Left colon (tissue), 2 donors: ENCODE measurements around the gene ZDHHC18. TPM values are rescaled to one million over a fixed set of nuclear protein-coding genes. Genes with fewer than 3 reads are reported as not detected.
"Not testable (repeated sequence)": the region's sequence is repeated elsewhere in the genome, so short reads cannot be mapped to it uniquely, and the experiment has no call there.

Experiments
- ATAC-seq: fragments of 200-7000 bp; cut with Tn5 transposase; one replicate; pipeline ENCODE4 v1.9.1; 2020; ENCODE audit warnings: mild to moderate bottlenecking, moderate library complexity
- DNase-seq, 2 donors: peaks; one replicate each; pipeline ENCODE4 v3.0.0-alpha.2; 2020
- intact Hi-C, 2 donors: fragments of 100-400 bp; cut with DNase I in 1 of 2; cut with micrococcal nuclease in 1 of 2; formaldehyde crosslinking; loops; one replicate each; pipeline versions ENCODE4 v1.11.2 to v1.14.0; 2022; cut with DNase I, micrococcal nuclease
- total RNA-seq, 2 donors: library from RNA; stranded (reverse); fragmentation: NEBNext Ultra II Directional; extraction: Animal tissue kit (Norgen Biotek cat#: 25700); gene quantifications; one replicate each; pipeline ENCODE4 v1.2.1, GENCODE V29; 2021
- donor health status: DM: no; HTN: no; CAD: no.
- donor health status: DM: yes; HTN: yes; CAD: no.

Gene ZDHHC18
- total RNA-seq, 2 donors from 2014 or later: 22.2 to 25.8 TPM

DNA sequence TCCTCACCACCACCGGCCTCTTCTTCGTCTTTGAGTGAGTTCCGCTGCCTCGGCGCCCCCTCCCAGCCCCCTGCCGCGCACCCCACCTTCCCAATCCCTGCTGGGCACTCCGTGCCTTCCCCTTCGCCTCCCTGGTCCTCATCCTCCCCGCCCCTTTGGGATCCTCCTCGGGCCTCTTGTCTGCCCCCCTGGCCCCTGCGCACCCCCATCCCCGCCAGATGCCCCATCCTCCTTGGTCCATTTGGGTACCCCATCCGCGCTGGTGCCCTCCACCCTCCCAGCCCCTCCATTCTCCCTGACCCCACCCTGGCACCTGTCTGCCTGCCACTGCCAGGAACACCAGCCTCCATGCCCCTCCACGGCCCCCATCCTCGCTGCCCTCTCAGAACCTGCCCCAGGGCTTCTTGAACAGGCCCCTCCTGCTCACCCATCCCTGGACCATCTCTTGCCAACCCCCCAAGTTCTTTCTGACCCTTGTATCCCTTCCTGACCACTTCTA is 667 bp downstream of the ZDHHC18 start:
- ATAC-seq: peak; percentile 1
- DNase-seq: no peak
- intact Hi-C loops: no loop called here

DNA sequence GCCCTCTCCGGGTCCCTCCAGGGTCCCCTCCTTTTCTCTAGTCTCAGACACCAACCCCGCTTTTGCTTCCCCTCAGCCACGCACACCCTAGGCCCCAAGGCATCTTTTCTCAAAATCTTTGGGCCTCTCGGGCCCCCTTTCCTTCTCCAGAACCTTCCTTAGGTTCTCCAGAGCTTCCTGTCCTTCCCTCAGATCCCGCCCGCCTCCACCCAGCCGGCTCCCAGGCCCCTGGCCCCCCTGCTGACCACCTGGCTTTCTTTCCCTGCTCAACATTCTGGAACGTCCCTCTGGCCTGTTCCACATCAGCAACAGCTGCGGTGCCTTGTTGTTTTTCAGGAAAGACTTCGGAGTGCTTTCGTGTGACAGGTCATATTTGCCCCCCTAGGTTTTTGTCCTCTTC is 1.2 kb downstream of the ZDHHC18 start:
- ATAC-seq (no peak), DNase-seq (no peak)
- intact Hi-C loops: no loop called here

DNA sequence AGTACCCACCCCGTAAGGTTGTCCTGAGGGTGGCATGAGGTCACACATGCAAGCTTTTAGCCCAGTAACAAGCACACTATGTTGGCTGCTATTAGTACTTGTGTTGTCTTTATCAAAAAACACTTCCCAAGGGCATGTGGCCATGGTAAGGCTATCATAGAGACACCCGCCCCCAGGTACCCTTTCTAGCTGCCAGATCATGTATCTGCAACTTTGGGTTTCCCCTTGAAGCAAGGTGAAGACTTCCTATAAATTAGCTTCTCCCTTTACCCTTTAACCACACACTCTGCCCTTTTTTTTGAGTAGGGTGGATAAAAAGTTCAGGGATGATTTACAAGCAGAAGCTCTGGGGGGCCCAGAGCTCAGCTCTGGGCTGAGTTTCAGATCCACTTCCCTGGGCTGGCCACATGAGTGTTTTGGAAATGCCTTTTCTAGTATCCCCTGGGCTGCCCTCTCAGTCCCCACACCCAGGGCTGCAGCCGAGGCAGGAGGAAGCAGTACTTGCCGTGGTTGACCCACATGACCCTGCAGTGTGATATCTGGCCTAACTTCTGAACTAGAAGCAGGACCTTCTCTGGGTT is 2.0 kb downstream of the ZDHHC18 start:
- intact Hi-C loops: no loop called here
- no peak for ATAC-seq
- DNase-seq: no peak

DNA sequence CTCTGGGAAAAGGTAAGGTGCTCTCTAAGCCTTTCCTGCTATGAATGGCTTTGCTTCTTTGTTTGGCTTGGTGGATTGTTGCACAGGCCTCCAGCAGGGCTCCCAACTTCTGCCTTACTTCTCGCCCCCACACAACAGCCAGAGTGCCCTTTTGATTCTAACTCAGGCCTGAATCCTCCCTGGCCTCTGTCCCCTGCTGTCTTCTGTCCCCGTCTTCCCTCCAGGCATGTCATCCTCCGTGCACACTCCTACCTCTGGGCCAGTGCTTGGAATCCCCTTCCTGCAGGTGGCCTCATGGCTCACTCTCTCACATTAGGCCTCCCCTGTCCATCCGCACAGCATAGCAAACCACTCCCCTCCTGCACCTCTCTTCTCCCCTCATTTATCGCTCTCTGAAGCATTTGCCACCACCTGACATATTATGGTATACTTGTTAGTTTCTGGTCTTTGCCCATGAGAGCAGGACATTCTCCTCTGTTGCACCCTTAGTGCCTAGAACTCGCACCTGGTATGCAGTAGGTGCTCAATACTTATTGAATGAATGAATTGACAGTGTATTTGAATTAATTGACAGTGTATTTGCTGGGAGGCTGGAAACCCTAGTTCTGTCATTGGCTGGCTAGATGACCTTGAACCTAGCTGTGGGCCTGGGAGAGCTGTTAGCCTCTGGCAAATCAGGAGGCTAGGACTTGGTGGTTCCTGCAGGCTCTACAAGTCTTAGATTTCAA is 2.9 kb downstream of the ZDHHC18 start:
- intact Hi-C loops: no loop called here
- ATAC-seq (no peak), DNase-seq (no peak)

DNA sequence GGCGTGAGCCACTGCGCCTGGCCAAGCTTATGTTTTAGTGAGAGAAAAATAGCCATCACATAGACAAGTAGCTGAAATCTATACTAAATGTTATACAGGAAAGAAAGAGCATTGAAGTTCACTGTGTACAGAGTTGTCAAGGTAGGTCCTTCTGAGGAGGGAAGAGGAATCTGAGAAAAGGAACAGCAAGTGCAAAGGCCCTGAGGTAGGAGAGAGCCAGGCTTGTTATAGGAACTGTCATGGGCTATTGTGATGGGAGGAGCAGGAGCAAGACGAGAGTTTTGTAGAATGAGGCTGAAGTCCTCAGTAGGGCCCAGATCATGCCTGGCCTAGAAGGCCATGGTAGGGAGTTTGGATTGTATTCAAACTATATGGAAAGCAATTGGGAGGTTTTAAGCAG is 4.6 kb downstream of the ZDHHC18 start:
- intact Hi-C loops: no loop called here
- no peak for ATAC-seq
- no peak for DNase-seq

DNA sequence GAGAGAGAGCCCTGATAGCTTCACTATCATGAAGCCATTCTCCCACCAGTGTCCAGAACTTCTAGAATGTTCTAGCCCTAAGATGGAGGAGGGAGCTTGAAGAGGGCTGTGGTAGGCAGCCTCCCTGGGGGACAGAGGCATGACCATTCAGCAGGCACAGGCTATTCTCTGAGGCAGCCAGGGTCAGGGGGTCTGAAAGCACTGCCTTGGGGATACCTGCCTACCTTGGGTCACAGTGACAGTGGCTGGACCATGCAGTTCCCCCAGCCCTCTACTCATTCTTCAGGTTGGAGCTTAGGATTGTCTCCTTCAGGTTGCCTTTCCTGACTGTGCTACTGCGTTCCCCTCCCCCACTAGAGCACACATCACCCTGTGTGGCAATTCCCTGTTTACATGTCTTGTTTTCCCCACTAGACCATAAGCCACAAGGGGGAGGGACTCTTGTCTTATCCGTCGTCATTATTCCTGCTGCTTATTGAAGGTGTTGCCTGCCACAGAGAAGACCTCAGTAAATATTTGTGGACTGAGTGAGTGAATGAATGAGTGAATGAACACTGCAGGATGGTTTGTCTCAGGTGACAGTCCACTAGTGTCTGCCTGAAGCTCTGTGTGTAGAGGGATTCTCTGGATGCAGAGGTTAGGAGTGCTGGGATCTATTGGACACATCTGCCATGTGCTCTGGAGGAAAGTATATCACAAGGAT is 5.2 kb downstream of the ZDHHC18 start:
- DNase-seq (no peak), ATAC-seq (no peak)

DNA sequence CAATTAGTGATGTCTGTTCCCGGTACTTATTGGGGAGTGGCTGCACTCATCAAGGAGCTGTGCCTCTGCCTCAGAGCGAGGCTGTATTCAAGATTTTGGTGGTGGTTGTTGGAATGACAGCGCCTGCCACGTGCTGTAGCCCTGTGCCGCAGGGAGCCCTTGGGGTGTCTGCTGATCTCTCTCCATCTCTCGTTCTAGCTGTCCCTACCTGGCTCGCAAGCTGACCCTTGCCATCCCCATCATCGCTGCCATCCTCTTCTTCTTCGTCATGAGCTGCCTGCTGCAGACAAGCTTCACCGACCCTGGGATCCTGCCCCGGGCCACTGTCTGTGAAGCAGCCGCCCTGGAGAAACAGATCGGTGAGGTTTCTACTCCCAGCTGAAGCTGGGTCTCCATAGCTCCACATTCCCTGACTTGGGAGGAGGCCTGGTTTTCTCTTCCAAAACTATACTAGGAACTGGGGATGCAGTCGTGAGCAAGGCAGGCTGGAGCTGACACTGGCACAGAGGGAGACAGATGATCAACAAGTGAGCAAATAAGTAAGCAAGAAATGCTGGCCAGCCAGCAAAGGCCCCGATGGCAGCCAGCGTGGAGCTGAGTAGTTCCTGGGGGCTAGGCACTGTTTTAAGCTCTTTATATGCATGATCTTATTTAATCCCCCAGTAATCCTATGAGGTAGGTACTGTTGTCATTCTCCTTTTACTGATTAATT is 5.9 kb downstream of the ZDHHC18 start:
- DNase-seq (no peak), ATAC-seq (no peak)
- intact Hi-C loops: no loop called here

More for the DNA sequence above, 5.2 kb downstream of the ZDHHC18 start:
- intact Hi-C loops: no loop called here

DNA sequence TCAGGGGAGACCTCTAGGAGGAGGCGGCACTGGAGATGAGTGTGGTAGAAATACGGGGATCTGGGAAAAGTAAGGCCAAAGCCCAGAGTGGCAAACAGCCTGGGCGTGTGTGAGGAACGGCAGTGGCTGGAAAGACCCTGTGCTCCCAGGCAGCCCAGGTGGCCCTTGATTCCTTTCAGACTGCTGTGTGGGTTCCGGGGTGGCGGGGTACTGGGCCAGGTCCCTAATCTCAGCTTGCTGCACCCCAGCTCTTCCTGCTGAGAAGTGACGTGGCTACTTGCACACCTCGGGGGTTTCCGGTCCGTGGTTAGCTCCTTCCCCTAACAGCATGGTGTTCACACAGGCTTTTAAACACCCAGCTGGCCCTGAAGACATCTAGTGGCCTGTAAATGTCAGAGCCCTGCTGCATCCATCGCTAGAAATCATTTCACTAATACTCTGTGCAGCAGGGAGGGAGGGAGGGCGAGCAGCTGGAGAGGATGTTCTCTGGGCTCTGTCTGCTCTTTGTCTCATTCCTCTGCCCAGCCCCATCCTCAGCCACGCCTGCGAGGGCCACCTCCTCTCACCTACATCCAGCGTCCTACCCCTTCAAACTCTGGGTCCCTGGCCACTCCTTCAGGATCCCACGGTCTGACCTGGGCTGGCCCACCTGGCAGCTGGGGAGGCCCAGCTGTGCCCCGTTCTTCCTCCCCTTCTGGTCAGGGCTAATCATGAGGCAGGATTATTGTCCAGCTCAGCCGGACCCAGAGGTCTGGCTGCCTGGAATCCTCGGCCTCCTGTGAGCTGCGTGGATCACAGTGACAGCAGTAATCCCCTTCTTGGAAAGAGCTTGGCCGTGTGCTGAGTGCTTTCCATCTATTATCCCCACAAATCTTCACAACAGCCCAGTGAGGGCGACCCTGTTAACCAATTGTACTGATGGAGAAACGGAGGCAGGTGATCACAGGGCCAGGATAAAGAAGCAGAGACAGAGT is 7.2 kb downstream of the ZDHHC18 start:
- peak; percentile 66 to 71 for DNase-seq
- intact Hi-C loops: no loop called here
- ATAC-seq: peak; percentile 52

DNA sequence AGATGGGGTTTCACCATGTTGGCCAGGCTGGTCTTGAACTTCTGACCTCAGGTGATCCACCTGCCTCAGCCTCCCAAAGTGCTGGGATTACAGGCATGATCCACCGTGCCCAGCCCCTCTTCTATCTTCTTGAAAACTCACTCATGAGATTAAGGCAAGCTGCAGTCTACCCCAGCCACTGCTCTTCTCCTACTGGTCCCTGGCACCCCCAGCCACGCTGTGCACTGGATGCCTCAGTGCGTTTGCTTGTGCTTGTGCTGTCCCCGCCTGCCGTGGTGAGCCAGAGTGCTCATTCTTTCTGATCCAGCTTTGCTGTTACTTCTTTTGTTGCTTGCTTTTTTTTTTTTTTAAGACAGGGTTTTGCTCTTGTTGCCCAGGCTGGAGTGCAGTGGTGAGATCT is 11.2 kb downstream of the ZDHHC18 start:
- ATAC-seq, intact Hi-C loops, DNase-seq: not testable (repeated sequence)

DNA sequence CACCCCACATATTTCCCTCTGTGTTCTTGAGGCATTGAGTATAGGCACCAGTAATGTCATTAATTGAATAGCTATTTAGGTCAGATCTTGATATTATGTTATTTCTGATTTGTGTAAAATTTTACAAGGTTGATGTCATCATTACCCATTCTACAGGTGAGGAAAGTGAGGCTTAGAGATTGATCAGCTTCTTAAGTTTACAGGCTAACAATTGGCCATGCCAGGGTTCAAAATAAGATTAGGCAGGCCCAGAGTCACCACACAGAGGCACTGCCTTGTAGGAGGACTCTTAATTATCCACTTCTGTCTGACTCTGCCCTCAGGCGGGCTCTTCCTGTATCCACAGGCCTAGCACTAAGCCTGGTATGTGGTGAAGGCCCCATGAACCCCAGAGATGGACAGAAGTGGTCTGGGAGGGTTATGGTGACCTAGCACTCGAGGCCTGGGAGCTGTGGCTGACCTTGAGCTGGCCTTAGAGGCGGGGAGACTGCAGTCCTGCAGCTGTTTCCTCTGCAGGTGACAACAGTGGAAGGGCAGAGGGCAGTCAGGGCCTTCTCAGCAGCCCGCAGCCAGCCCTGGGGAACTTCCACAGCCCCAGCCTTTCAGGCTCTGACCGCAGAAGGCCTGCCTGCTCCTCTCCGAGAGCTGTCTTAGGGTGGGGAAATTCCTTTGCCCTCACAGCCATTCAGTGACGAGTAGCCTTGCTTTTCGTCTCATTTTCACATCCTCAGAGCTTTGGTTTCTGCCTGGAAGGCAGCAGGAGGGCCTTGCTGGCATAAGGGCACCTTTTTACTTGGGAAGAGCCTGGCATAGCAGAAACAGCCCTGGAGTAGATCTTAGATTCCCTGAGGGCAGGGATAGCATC is 12.2 kb downstream of the ZDHHC18 start:
- DNase-seq: peak; percentile 39 to 60
- peak; percentile 47 for ATAC-seq

DNA sequence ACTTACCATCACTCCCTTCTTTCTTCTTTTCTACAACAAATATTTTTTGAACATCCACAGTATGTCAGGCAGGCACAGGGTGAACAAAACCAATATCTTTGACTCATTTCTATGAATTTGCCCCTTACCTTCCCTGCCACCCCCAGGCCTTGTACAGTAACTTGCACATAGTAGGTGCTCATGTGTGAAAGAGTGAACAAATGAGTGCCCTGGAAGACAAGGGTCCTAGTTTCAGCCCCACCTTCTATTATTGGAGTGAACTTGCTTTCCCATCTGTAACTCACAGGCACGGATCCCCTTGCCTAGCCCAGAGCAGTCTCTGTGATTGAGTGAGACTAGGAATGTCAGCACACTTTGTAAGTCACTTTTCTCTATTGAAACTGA is 12.8 kb downstream of the ZDHHC18 start:
- ATAC-seq (no peak), DNase-seq (no peak)
- intact Hi-C loops: no loop called here

More for the DNA sequence above, 12.2 kb downstream of the ZDHHC18 start:
- intact Hi-C loops: no loop called here

DNA sequence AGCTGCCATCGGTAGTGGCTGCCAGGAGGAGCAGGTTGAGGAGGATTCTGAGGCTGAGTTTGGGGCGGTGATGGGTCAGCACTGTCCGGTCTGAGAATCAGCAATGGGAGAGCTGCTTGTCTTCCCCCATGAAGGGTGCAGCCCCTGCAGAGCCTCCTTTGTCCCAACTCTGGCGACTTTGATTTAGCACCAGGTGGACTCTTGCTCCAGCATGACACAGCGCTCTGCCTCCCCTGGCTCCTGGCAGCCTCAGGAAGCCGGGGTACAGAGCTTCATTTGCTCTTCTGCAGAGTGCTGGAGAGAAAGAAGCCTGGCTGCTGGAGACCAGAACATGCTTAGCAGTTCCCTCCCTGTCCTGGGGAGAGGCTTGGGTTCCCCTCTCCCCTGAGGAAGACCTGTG is 13.3 kb downstream of the ZDHHC18 start:
- ATAC-seq (no peak), DNase-seq (no peak)
- intact Hi-C loops: no loop called here

DNA sequence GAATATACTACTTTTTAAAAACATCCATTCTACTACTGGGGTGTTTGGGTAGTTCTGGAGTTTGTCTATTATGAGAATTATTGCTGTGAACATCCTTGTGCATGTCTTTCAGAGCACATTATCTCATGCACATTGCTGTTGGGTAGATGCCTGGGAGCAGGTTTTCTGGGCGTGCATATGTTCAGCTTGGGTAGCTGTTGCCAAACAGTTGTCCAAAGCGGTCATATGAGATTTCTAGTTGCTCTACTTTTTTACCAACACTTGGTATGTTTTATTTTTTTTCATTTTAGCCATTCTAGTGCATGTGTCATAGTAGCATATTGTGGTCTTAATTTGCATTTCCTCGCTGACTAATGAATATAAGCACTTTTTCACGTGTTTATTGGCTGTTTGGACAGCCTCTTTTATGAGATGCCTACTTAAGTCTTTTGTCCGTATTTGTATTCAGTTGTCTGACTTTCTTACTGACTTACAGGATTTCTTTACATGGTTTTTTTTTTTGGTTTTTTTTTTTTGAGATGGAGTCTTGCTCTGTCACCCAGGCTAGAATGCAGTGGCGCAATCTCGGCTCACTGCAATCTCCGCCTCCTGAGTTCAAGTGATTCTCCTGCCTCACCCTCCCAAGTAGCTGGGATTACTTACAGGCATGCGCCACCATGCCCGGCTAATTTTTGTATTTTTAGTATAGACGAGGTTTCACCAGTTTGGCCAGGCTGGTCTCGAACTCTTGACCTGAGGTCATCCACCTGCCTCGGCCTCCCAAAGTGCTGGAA is 18.1 kb downstream of the ZDHHC18 start:
- ATAC-seq (no peak), DNase-seq (no peak)
- intact Hi-C loops: no loop called here

DNA sequence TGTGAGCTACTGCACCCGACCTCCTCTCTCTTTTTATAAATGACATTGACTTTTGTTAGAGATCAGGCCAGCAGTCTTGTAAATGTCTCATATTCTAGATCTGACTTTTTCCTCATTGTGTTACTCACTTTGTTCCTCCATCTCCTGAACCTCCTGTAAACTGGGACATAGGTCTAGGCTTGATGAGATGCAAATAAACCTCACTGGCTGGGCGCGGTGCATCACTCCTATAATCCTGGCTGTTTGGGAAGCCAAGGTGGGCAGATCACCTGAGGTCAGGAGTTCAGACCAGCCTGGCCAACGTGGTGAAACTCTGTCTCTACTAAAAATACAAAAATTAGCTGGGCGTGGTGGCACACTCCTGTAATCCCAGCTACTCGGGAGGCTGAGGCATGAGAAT is 21.3 kb downstream of the ZDHHC18 start:
- intact Hi-C loops: not testable (repeated sequence)
- peak in 1 of 2 donors; percentile 51 for DNase-seq
- ATAC-seq: peak; percentile 52

DNA sequence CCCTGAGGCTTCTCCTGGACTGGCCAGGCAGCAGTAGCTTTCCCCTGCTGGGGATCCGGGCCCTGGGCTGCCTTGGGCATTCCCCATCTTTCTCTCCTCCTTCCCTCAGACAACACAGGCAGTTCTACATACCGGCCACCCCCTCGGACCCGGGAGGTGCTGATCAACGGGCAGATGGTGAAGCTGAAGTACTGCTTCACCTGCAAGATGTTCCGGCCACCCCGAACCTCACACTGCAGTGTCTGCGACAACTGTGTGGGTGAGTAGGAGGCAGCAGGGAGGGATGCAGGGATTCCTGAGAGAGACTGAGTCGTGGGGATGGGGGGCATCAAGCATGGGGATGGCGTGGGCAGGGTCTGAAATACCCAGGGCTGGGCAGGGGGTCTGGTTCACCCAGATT is 22.0 kb downstream of the ZDHHC18 start:
- intact Hi-C loops: no loop called here
- DNase-seq: no peak
- no peak for ATAC-seq

DNA sequence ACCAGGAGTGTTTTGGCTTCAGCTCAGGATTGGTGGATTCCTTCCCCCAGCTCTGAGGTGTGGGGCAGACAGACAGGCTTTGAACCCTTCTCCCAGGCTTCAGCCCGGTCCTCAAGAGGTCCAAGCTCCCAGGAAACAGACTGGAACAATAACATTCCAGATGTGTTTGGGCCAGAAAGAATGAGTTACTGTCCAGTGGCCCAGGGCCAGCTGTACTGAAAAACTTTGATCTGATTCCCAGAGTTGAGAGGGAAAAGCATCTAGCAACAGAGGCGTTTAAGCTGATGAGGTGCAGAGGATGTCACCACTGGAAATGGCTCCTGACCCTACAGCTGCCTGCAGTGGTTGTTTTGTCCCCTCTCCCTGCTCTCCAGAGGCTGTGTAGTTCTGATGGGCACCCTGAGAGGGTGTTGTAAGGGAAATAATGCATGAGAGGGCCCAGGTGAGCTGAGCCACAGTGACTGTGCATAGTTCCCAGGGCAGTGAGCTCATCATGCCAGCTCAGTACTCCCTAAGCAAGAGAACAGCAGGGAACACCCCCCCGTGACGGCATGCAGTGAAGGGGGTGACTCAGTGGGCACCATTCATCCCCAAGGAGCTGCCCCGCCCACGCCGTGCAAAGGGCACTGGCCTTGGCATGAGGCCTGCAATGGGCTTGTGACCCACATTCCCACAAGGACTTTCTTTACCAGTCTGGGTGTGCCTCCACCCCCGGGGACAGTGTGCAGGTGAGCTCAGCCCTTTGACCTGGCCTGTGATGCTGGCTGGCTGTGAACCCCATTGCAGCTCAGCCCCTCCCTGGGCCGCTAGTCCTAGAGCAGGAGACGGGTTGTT is 22.7 kb downstream of the ZDHHC18 start:
- ATAC-seq (peak; percentile 83), DNase-seq (peak; percentile 90 to 96)
- intact Hi-C loops: no loop called here
